ENCODE results near the gene MXD1.

MXD1 gene

GRCh38 chr2:69969991-69970390 lies 55.1 kb downstream of the MXD1 start:
- no peak for TF ChIP-seq CTCF (IDR thresholded peaks at IDR 0.05; ENCODE audit: low read depth, low read length, missing control alignments)

GRCh38 chr2:69972822-69973221 lies 57.9 kb downstream of the MXD1 start:
- H3K36me3 ChIP-seq (replicated peaks) = no peaks in the 10 kb centered on the region
- H3K4me3 ChIP-seq (ENCODE audit: low read depth, low read length) = no peak overlapping the region
- no peaks in the 10 kb centered on the region for H3K27me3 ChIP-seq (replicated peaks)
- no peak for TF ChIP-seq CTCF (IDR thresholded peaks at IDR 0.05; ENCODE audit: low read depth, low read length, missing control alignments)
- no peak for DNase-seq
- H3K27ac ChIP-seq = no peak overlapping the region
- in situ Hi-C loops (cut with HindIII; ENCODE audit: low pct_ligation_motif_present, low sequenced_read_pairs) = no loop called here

More at GRCh38 chr2:69969991-69970390, 55.1 kb downstream of the MXD1 start:
- Histone ChIP-seq H3K36me3 (replicated peaks) (no peaks in the 10 kb centered on the region), H3K4me3 (ENCODE audit: low read depth, low read length) (no peak overlapping the region), H3K27ac (no peak overlapping the region), H3K27me3 (replicated peaks) (no peaks in the 10 kb centered on the region)
- DNase-seq = no peak
- in situ Hi-C loops (cut with HindIII; ENCODE audit: low pct_ligation_motif_present, low sequenced_read_pairs) = no loop called here

- H3K36me3 ChIP-seq (replicated peaks) = no peaks in the 10 kb centered on the region
Measured at GRCh38 chr2:69973335-69973735, 58.4 kb downstream of the MXD1 start.

GRCh38 chr2:69975136-69975852 lies 60.4 kb downstream of the MXD1 start:
- in situ Hi-C loops (cut with HindIII; ENCODE audit: low pct_ligation_motif_present, low sequenced_read_pairs) = no loop called here
- H3K36me3 ChIP-seq (replicated peaks) = no peaks in the 10 kb centered on the region
- DNase-seq = no peak
- no peak overlapping the region for H3K27ac ChIP-seq
- TF ChIP-seq CTCF (IDR thresholded peaks at IDR 0.05; ENCODE audit: low read depth, low read length, missing control alignments) = no peak
- H3K27me3 ChIP-seq (replicated peaks) = no peaks in the 10 kb centered on the region
- no peak overlapping the region for H3K4me3 ChIP-seq (ENCODE audit: low read depth, low read length)

More at GRCh38 chr2:69973335-69973735, 58.4 kb downstream of the MXD1 start:
- no peak for TF ChIP-seq CTCF (IDR thresholded peaks at IDR 0.05; ENCODE audit: low read depth, low read length, missing control alignments)
- Histone ChIP-seq H3K27ac (no peak overlapping the region), H3K27me3 (replicated peaks) (no peaks in the 10 kb centered on the region), H3K4me3 (ENCODE audit: low read depth, low read length) (no peak overlapping the region)
- no peak for DNase-seq
- in situ Hi-C loops (cut with HindIII; ENCODE audit: low pct_ligation_motif_present, low sequenced_read_pairs) = no loop called here

- Histone ChIP-seq H3K27ac (no peak overlapping the region), H3K36me3 (replicated peaks) (no peaks in the 10 kb centered on the region), H3K27me3 (replicated peaks) (no peaks in the 10 kb centered on the region), H3K4me3 (ENCODE audit: low read depth, low read length) (no peak overlapping the region)
- in situ Hi-C loops (cut with HindIII; ENCODE audit: low pct_ligation_motif_present, low sequenced_read_pairs) = no loop called here
- TF ChIP-seq CTCF (IDR thresholded peaks at IDR 0.05; ENCODE audit: low read depth, low read length, missing control alignments) = no peak
- no peak for DNase-seq
Measured at GRCh38 chr2:69975853-69976462, 61.0 kb downstream of the MXD1 start.

Measured in brain microvascular endothelial cell (primary cell).